Gastroesophageal sphincter (tissue), 3 donors: Measurements from ENCODE around the gene TDRD6.

Experiments used
- CTCF ChIP-seq, 4 experiments: fragments of 200-600 bp in 2 of 4; fragments of 450-650 bp in 2 of 4; sonication (generic) in 1 of 4; IDR thresholded peaks; one replicate each; pipeline ENCODE4 v1.5.1; 2017 to 2019; ENCODE audit warnings: antibody characterized with exemption in 4 of 4, mild to moderate bottlenecking in 2 of 4, moderate library complexity in 2 of 4
- POLR2A ChIP-seq, 2 donors: fragments of 450-650 bp; IDR thresholded peaks; one replicate each; pipeline ENCODE4 v1.6.1; 2017; ENCODE audit warnings: antibody characterized with exemption in 2 of 2, mild to moderate bottlenecking in 2 of 2, moderate library complexity in 1 of 2

- TF ChIP-seq CTCF (IDR thresholded peaks at IDR 0.05): no peak
- TF ChIP-seq POLR2A (IDR thresholded peaks at IDR 0.05): no peak
Measured at GRCh38 chr6:46688117-46688965, 656 bp downstream of the TDRD6 start.
